GM21528 (cell line): Measurements from ENCODE around the gene STK11.

Source experiments
- ATAC-seq: cut with Tn5 transposase; IDR thresholded peaks from one replicate; pipeline ENCODE4 v1.9.1; 2021; ENCODE audit warnings: mild to moderate bottlenecking, moderate library complexity; ENCODE audit not compliant: unreplicated experiment, low FRiP score

The STK11 gene

DNA sequence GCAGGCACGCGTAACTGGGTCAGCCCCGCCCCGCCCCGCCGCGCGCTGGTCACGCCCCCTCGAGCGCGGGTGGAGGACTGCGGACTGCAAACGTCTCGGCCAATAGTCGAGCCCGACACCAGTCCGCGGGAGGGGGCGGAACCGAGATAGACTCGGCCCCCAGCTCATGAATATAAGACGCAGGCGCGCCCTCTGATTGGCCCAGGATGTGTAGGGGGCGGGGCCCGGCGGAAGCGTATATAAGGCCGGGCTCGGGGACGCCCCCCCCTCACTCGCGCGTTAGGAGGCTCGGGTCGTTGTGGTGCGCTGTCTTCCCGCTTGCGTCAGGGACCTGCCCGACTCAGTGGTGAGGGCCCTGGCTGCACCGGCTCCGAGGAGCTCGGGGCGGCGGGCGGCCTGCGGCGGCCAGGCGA lies 63.5 kb downstream of the STK11 start, which contains the start of gene CIRBP:
TSS of gene CIRBP (plus strand) at position 268 of the 413 bp plus-strand sequence. CDS start 1,602 bp downstream, outside the sequence.
- peak; percentile 53 for ATAC-seq

DNA sequence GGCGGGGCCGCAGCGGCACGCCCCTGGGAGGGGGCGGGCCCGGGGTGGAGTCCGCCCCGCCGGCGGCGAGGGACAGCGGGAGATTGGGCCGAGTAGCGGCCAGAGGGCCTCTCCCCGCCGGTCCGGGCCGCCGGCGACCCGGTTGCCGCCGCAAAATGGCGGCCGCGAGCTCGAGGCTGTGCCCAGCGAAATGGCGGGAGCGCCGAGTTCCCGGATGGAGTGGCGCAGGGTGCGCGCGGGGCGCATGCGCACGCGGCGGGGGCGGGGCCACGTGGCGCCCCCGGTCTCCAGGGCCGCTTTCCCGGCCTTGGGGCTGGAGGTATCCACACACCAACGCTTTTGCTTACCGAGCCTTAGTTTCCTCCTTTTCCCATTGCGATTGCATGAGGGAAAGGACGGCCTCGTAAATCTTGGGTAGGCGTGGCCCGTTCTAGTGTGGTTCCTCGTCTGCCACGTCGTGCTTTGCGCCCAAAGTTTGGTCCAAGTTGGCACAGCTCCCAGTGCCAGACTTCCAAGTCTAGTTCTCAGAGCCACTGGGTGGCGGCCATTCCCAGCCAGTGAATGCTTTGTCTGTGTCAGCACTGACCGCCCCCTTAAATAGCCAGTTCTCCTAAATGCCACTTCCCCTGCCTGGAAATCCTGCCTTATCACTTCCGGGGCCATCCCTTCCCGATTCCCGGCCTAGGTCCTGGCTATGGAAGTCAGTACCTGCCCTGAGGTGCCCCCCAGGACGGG lies 64.1 kb downstream of the STK11 start:
- peak; percentile 18 for ATAC-seq

DNA sequence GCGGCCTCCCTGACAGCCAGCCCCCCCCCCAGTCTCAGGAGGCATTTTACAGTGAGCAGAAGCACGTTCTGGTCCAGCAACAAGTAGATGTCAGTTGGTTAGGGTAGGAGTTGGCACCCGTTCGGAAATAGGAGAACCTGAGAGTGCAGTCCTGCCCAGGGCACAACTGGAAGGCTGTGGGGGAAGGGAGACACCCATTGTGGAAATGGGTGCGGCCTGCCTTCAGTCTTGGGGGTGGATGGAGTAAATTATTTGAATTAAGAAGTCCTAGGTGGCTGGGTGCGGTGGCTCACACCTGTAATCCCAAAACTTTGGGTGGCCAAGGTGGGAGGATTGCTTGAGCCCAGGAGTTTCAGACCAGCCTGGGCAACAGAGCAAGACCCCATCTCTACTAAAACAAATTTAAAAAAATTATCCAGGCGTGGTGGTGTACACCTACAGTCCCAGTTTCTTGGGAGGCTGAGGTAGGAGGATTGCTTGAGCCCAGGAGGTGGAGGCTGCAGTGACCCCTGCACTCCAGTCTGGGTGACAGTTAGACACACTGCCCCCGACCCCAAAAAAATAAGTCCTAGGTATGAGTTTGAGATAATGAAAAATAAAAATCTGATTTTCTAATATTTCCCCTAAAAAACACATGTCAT lies 64.8 kb downstream of the STK11 start:
- ATAC-seq = no peak

DNA sequence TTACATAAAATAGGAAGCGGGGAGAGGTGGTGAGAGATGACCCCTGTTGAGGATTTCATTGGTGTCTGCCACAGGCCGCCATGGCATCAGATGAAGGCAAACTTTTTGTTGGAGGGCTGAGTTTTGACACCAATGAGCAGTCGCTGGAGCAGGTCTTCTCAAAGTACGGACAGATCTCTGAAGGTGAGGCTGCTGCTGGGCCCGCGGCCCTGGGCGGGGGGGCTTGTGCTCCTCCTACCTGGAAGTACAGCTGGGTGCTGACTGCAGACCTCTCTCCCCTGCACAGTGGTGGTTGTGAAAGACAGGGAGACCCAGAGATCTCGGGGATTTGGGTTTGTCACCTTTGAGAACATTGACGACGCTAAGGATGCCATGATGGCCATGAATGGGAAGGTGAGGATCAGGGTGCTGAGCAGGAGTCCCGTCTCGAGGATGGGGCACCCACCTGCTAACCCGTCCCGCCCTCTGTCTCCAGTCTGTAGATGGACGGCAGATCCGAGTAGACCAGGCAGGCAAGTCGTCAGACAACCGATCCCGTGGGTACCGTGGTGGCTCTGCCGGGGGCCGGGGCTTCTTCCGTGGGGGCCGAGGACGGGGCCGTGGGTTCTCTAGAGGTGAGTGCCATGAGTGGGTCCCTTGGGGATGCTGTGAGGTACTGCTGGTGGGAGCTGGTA lies 65.4 kb downstream of the STK11 start:
- no peak for ATAC-seq

DNA sequence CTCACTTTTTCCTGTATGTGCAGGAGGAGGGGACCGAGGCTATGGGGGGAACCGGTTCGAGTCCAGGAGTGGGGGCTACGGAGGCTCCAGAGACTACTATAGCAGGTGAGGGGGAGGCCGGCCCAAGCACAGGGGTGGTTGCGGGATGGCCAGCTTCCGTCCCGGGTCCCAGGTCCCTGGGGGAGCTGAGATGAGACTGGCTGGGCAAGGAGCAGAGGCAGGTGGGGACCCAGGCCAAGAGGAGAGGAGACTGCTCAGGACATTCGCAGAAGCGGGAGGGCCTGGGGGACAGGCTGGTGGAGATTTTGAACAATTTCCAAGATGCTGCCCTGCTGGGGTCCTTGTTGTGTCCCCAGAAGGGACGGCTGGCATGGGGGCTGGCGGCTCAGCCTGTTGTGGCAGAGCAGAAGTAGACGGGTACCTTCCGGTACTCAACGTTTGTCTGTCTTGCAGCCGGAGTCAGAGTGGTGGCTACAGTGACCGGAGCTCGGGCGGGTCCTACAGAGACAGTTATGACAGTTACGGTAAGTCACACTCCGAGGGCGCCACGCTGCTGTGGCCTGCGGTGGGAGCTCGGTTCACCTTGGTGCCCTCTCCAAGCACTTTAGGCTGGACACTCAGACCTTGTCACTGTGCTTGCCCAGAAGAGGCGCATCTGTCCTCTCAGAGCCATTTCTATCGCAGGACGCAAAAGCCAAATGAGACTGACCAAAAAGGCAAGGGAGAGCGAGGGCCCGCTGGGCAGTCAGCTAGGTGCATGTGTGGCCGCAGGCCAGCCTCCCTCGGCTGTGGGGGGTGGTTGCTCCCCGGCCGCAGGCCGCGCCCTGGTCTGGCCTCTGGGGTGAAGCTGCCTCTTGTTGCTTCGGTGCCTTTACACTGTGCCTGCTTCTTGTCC lies 66.2 kb downstream of the STK11 start:
- ATAC-seq = no peak

DNA sequence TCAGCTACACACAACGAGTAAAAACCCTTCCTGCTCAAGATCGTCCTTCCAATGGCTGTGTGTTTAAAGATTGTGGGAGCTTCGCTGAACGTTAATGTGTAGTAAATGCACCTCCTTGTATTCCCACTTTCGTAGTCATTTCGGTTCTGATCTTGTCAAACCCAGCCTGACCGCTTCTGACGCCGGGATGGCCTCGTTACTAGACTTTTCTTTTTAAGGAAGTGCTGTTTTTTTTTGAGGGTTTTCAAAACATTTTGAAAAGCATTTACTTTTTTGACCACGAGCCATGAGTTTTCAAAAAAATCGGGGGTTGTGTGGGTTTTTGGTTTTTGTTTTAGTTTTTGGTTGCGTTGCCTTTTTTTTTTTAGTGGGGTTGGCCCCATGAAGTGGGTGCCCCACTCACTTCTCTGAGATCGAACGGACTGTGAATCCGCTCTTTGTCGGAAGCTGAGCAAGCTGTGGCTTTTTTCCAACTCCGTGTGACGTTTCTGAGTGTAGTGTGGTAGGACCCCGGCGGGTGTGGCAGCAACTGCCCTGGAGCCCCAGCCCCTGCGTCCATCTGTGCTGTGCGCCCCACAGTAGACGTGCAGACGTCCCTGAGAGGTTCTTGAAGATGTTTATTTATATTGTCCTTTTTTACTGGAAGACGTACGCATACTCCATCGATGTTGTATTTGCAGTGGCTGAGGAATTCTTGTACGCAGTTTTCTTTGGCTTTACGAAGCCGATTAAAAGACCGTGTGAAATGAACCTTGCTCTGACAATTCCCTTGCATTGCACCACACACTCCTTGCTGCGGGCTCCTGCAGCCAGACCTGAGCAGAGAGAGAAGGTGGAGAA lies 67.1 kb downstream of the STK11 start:
- ATAC-seq = no peak

DNA sequence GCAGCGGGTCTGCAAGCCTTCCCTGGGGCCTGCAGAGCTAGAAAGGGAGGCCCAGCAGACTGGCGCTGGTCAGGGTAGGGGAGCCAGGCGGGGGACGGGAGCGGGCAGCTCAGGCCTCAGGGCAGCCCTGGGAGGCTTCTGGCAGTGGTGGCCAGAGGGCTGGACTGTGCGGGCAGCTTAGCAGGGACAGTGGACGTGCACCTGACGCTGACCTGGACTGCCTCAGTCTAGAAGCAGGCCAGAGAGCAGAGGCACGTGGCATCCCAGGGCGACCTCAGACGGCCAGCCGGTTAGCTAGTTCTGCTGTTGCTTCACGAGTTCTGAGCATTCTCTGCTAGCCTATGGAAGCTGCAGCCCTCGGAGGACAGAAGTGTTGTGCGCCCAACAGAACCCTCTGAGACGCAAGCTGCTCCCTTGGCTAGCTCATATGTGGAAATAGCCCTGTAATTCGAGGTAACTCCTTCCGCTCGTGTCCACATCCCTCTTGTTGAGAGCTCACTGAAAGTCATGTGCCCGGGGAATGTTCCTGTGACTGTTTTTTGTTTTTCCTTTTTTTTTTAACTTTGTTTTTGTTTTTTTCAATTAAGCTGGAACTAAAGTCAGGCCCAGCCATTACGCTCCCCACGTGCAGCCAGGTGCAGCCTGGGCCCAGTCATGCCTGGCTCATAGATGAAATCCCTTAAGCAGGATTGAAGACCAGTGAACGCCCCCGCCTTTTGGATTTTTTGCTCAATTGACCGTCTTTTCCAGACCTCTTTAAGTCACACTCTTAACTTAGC lies 67.9 kb downstream of the STK11 start:
- no peak for ATAC-seq

DNA sequence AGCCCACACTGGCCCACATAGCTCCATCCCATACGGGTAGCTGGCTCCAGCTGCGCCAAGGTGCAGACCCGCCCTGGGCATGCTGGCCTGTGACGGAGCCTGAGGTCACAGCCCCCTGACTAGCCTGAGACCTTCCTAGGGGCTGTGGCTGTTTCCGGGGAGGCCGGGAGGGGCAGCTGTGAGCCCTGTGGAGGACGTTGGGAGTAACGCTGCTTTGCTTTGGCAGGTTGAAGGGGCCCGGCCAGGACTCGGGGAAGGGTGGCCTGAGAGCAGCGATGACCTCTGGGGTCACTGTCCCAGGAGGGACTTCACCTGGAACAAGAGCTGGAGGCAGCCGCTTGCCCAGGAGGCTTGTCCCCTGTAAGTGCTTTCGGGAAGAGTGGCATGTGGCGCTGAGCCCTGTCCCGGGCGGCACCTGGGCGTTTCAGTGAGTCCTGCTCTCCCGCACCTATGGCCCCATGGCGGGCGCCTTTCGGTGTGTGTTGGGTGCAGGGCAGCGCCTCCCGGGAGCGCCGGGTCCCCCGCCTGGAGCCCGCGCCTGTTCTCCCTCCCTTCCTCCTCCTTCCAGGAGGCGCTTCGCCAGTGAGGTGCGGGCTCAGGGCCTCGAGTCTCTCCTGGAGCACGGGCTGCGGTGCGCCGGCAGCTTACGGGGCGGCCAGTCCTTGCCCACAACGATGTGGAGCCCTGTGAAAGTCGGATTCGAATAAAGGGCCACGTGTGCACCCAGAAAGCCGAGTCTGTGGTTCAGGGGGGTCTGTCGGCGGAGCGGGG lies 68.7 kb downstream of the STK11 start:
- ATAC-seq = no peak

DNA sequence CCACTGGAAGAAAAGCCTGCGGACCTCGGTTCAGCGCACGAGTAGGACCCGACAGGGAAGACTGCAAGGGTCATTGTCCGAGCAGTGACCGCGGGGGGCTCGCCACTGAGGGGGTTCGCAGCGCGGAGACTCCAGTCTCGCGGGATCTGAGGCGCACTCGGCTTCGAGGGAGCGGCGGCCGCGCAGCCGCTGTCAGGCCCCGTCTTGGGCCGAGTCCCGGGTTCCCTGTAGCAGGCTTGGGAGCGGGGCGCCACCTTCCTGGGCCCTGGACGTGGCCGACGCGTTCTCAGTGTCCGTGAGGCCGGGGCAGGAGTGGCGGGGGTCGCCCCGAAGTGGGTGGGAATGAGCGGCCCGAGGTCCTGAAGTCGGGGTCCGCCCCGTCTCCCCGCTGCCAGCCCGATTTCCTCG lies 69.3 kb downstream of the STK11 start:
- peak; percentile 2 for ATAC-seq

DNA sequence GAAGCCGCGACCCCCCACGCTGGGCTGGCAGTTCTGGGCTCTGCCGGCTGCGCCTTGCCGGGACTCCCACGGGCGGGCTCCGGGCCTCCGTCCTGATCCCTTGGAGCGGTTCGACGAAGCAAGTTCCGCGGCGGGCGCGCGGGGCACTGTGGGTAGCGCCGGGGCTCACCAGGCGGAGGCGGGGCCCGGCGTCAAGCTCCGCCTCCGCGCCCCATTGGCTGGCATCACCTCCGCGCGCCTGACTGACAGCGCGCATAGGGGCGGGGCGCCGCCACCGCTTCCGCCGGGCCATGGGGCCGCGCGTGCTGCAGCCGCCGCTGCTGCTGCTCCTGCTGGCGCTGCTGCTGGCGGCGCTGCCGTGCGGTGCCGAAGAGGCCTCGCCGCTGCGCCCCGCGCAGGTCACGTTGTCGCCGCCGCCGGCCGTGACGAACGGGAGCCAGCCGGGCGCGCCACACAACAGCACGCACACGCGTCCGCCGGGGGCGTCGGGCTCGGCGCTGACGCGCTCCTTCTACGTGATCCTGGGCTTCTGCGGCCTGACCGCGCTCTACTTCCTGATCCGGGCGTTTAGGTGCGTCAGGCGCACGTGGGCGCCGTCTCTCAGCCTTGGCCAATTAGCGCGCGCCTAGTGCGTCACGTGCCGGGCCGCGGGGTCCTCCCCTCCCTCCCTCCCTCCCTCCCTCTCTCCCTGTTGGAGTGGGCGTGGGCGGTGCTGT lies 69.8 kb downstream of the STK11 start, which contains the start of gene FAM174C:
TSS of gene FAM174C (plus strand) at position 271 of the 716 bp plus-strand sequence. CDS start at position 291, 20 bp downstream.
- peak; percentile 66 for ATAC-seq

DNA sequence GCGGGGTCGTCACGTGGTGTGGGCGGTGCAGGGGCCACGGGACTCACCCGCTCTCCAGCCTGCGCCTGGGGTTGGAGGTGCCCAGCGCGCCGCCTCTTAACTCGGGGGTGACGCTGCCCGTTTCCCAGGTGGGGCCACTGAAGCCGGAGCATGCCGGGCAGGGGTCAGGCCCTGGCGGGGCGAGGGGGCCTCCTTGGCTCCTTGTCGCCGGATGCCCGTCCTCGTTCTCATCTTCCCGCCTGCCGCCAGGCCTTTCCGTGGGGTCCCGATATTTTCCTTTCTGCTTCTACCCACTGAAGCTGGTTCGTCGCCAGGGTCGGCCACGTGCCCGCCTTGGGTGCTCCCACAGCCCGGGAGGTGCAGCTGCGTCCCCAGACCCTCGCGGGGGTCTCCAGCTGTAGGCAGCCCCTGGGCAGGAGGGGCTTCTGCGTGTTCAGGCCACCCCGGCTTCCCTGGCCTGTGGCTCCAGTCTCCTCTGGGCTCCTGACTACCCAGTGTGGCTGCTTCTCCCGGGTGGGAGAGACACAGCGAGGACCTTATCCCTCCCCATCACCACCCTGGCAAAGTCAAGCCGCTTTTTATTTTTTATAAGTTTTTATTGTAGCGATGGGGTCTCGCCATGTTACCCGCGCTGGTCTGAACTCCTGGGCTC lies 70.5 kb downstream of the STK11 start:
- no peak for ATAC-seq

DNA sequence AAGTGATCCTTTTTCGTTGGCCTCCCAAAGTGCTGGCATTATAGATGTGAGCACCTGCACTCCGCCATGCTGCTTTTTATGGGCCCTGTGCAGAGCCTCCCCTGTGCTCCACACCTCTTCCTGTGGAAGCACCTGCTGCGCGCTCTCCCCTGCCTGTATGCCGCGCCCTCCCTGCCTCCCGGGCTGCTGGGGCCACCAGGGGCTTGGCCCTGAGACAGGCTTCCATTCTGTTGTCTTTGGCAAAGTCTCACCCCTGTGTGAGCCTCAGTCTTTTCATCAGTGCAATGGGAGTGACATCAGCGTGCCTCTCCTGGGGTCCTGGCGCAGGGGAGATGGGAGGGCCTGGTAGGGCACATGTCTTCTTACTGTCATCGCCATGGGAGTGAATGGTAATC lies 71.0 kb downstream of the STK11 start:
- ATAC-seq = no peak

DNA sequence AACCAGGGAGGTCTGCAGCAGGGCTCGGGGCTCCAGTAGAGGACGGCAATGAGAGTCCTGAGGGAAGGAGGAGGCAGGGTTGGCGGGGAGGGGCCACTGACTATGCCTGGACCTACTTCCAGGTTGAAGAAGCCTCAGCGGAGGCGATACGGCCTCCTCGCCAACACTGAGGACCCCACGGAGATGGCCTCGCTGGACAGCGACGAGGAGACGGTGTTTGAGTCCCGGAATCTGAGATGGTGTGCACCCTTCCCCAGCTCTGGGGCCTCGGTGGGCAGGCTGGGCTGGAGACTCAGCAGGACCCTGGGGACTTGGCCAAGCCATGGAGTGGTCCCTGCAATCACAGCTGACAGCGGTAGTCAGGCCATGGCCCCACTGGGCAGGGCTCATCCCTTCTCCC lies 71.5 kb downstream of the STK11 start:
- no peak for ATAC-seq
